Body of pancreas (tissue), 4 donors: Measurements from ENCODE around the gene SFXN3. TPM values are rescaled to one million over a fixed set of nuclear protein-coding genes. Genes with fewer than 3 reads are reported as not detected.

Source experiments
- ATAC-seq: fragments of 150-250 bp; one replicate; pipeline ENCODE4 v1.9.1; 2016
- DNase-seq, 4 donors: peaks; one replicate each; pipeline ENCODE4 v3.0.0-alpha.2; 2019
- H3K27ac ChIP-seq, 4 donors: fragments of 200-600 bp; sonication (generic); 1 replicate in 3 of 4; 2 replicates in 1 of 4; pipeline versions ENCODE4 v1.5.1 to v1.6.1; 2016 to 2019; ENCODE audit warnings: mild to moderate bottlenecking in 1 of 4, mixed read lengths in 1 of 4, moderate library complexity in 1 of 4
- H3K27me3 ChIP-seq, 2 donors: fragments of 200-600 bp; sonication (generic); one replicate each; pipeline ENCODE4 v1.6.0; 2016; ENCODE audit warnings: mild to moderate bottlenecking in 1 of 2
- H3K36me3 ChIP-seq, 2 donors: fragments of 200-600 bp; sonication (generic); replicated peaks in 1 of 2; 2 replicates each; pipeline ENCODE4 v1.5.1; 2016; ENCODE audit warnings: low read depth in 2 of 2; ENCODE audit not compliant: insufficient read depth in 1 of 2
- H3K4me1 ChIP-seq: fragments of 200-600 bp; sonication (generic); one replicate; pipeline ENCODE4 v1.6.0; 2016
- H3K4me3 ChIP-seq, 2 donors: fragments of 200-600 bp; sonication (generic); 1 replicate in 1 of 2; 2 replicates in 1 of 2; pipeline ENCODE4 v1.5.1; 2016 to 2019
- H3K9me3 ChIP-seq, 3 donors: fragments of 200-600 bp; sonication (generic); 1 replicate in 2 of 3; 2 replicates in 1 of 3; pipeline ENCODE4 v1.5.1; 2016
- POLR2A ChIP-seq, 3 donors: fragments of 450-650 bp; IDR thresholded peaks; one replicate each; pipeline ENCODE4 v1.6.1; 2016; ENCODE audit warnings: antibody characterized with exemption in 3 of 3, mild to moderate bottlenecking in 2 of 3
- WGBS, 2 donors: methylation state at CpG; one replicate each; pipeline ENCODE4 v1.1.5; 2017; 5-methylcytosine and 5-hydroxymethylcytosine counted together
- intact Hi-C: fragments of 100-400 bp; cut with DNase I; formaldehyde crosslinking; loops from one replicate; pipeline ENCODE4 v1.15.1; 2023
- total RNA-seq, 2 donors: library from RNA; depleted of rRNA; stranded (reverse); fragments of >200 nt; gene quantifications; one replicate each; pipeline ENCODE4 v1.1.0, GENCODE V29; 2016
- TF ChIP-seq, protein P1 (sequence below), 7 experiments: fragments of 450-650 bp in 4 of 7; fragments of 200-600 bp in 3 of 7; sonication (generic) in 3 of 7; IDR thresholded peaks; one replicate each; pipeline ENCODE4 v1.5.1; 2016 to 2019; ENCODE audit warnings: antibody characterized with exemption in 7 of 7

SFXN3 gene
- total RNA-seq, 2 donors from 2014 or later, result 23.4 to 61.7 TPM

- DNase-seq, result peak; percentile 62 to 73 (median 64)
- TF ChIP-seq POLR2A (IDR thresholded peaks at IDR 0.05), result peak in 1 of 3 donors; percentile 23
- TF ChIP-seq, protein P1, sequence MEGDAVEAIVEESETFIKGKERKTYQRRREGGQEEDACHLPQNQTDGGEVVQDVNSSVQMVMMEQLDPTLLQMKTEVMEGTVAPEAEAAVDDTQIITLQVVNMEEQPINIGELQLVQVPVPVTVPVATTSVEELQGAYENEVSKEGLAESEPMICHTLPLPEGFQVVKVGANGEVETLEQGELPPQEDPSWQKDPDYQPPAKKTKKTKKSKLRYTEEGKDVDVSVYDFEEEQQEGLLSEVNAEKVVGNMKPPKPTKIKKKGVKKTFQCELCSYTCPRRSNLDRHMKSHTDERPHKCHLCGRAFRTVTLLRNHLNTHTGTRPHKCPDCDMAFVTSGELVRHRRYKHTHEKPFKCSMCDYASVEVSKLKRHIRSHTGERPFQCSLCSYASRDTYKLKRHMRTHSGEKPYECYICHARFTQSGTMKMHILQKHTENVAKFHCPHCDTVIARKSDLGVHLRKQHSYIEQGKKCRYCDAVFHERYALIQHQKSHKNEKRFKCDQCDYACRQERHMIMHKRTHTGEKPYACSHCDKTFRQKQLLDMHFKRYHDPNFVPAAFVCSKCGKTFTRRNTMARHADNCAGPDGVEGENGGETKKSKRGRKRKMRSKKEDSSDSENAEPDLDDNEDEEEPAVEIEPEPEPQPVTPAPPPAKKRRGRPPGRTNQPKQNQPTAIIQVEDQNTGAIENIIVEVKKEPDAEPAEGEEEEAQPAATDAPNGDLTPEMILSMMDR (IDR thresholded peaks at IDR 0.05), result peak; percentile 48 to 71 (median 57)
- H3K4me3 ChIP-seq, result no peak overlapping the region
- H3K9me3 ChIP-seq, result no peaks in the 10 kb centered on the region
- H3K27me3 ChIP-seq, result no peaks in the 10 kb centered on the region
- ATAC-seq, result peak; percentile 18
- intact Hi-C loops, result no loop called here
- whole genome bisulfite sequencing, 2 donors, result 11 to 71% methylated on average over 6 to 56 of the region's 63 CpGs
- H3K27ac ChIP-seq, result peak overlapping the region in 1 of 4 donors; percentile 20
- H3K4me1 ChIP-seq, result peaks cover 56% of the 10 kb centered on the region
- H3K36me3 ChIP-seq, result no peaks in the 10 kb centered on the region
Observed at GRCh38 chr10:101062232-101063049, 31.4 kb downstream of the SFXN3 start.

GRCh38 chr10:101063050-101063525 is 32.1 kb downstream of the SFXN3 start:
- Histone ChIP-seq H3K27me3 (no peaks in the 10 kb centered on the region), H3K9me3 (no peaks in the 10 kb centered on the region), H3K4me3 (no peak overlapping the region), H3K36me3 (no peaks in the 10 kb centered on the region), H3K27ac (no peak overlapping the region), H3K4me1 (peaks cover 60% of the 10 kb centered on the region)
- TF ChIP-seq, protein P1 (IDR thresholded peaks at IDR 0.05), result no peak
- no peak for TF ChIP-seq POLR2A (IDR thresholded peaks at IDR 0.05)
- no peak for DNase-seq
- intact Hi-C loops, result no loop called here
- ATAC-seq, result no peak
- WGBS, 2 donors, result 30 to 37% methylated on average over 12 to 15 of the region's 19 CpGs

- Histone ChIP-seq H3K9me3 (no peaks in the 10 kb centered on the region), H3K4me3 (no peak overlapping the region), H3K4me1 (peaks cover 60% of the 10 kb centered on the region), H3K27ac (no peak overlapping the region), H3K36me3 (no peaks in the 10 kb centered on the region), H3K27me3 (no peaks in the 10 kb centered on the region)
- intact Hi-C loops, result no loop called here
- 57 to 58% methylated on average over 13 to 14 of the region's 15 CpGs for WGBS, 2 donors
- TF ChIP-seq POLR2A (IDR thresholded peaks at IDR 0.05), result no peak
- TF ChIP-seq, protein P1 (IDR thresholded peaks at IDR 0.05), result no peak
- no peak for ATAC-seq
- DNase-seq, result no peak
Observed at GRCh38 chr10:101063548-101064414, 32.7 kb downstream of the SFXN3 start.

- WGBS, 2 donors, result 75 to 76% methylated on average over 5 to 8 of the region's 9 CpGs
- no peak for TF ChIP-seq POLR2A (IDR thresholded peaks at IDR 0.05)
- TF ChIP-seq, protein P1 (IDR thresholded peaks at IDR 0.05), result no peak
- no peak overlapping the region for H3K4me3 ChIP-seq
- no peaks in the 10 kb centered on the region for H3K9me3 ChIP-seq
- H3K27ac ChIP-seq, result no peak overlapping the region
- no peak for ATAC-seq
- peaks cover 60% of the 10 kb centered on the region for H3K4me1 ChIP-seq
- H3K36me3 ChIP-seq, result no peaks in the 10 kb centered on the region
- H3K27me3 ChIP-seq, result no peaks in the 10 kb centered on the region
- intact Hi-C loops, result no loop called here
- DNase-seq, result no peak
Observed at GRCh38 chr10:101064415-101065030, 33.5 kb downstream of the SFXN3 start.
